OCI-LY7 (cell line): ENCODE results near the gene ALDOA.

ENCODE experiments used
- CTCF ChIP-seq: fragments of 200-600 bp; sonication (generic); conservative IDR thresholded peaks from 2 replicates; pipeline ENCODE4 v1.5.1; 2014; ENCODE audit warnings: mild to moderate bottlenecking, antibody characterized with exemption, low read length, moderate library complexity, mixed read lengths
- EZH2phosphoT487 ChIP-seq: fragments of 200-600 bp; sonication (generic); IDR thresholded peaks from 2 replicates; pipeline ENCODE4 v1.6.1; 2018; ENCODE audit warnings: low read depth, borderline replicate concordance, mild to moderate bottlenecking, mixed run types, antibody characterized with exemption, low read length, moderate library complexity, mixed read lengths

GRCh38 chr16:30119428-30119827 is 53.9 kb downstream of the ALDOA start:
- TF ChIP-seq CTCF (no peak), EZH2phosphoT487 (no peak)
